SHP77 (cell line): ENCODE results near the gene SLC22A23.

Experiments
- DNase-seq, 2 experiments: peaks; one replicate each; lab custom pipeline; 2025; lab: John Stamatoyannopoulos, UW

Gene SLC22A23

DNA sequence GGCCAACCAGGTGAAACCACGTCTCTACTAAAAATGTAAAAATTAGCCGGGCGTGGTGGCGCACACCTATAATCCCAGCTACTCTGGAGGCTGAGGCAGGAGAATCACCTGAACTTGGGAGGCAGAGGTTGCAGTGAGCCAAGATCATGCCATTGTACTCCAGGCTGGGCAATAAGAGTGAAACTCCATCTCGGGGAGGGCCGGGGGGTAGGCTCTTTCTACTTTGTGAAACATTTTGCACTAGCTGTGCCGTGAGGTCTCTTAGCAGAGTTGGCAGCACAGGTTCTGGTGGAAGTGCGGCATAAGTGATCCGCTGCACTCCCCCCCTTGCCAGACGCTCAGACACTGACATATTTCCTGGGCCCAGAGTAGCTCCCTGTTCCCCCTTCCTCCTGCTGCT lies 173.6 kb downstream of the SLC22A23 start:
- DNase-seq, result no peak

DNA sequence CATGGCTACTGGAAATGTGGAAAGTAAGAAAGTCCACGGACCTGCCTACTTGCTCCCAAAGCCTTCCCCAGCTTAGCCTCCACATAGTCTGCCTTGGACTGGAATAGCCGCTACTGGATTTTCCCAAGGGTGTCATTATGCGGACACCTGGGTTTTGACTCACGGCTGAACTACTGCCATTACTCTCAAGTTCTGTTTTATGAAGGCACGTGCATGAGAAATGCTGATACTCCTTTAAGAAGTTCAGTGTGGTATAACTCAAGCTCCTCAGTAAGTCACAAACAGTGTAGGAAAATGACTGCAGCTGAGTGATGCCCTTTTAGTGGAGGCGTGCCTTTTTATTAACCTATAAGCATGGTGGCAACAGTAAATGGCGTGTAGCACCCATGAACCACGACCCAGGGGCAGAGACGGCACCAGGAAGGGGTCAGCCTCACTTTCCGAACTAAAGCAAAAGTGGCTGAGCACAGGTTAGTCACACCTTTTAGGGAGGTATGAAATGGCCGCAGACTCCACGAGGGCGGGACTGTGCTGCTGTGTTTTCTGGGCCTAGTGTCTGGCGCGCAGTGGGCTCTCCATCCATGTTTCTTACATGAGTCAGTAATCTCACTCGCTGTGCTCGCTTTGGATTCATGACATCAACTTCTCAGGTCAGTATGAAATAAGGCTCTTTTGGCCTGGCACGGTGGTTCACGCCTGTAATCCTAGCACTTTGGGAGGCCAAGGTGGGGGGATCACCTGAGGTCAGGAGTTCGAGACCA lies 174.2 kb downstream of the SLC22A23 start:
- no peak for DNase-seq

DNA sequence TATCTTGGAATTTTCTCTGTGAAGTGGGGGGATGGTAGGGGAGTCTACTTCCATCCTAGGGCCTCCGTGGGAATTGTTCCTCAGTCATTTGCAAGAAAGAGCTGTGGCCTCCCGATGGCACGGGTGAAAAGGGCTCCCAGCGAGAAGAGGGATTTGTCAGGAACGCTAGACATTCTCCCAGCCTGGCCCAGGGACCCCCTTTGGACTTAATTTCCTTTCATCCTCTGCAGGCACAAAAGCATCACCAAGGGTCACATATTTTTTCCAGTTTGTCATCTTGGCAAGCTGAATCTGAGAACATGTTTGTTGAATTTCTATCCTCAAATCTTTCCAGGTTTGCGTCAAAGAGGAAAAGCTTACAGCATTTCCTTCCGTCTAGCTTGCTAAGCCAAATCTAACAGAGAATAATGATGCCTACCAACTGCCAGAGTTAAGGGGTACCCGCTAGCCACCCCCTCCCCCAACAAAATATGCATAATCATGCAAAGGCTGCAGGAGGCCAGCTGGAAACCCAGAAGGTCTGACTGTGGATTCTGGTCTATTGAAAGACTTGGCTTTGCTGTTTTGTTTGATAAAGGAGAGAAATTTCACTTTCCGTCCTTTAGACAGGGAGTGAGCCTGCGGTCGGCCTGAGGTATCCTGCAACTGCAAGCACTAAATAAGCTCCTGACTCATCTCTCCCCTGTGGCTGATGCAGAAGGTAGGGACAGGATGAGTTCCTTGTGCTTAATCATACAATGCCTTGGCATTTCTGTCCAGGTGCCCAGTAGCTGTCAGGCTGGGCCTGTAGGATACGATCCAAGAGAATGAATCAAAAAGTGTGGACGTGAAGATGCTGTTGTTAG lies 175.0 kb downstream of the SLC22A23 start:
- DNase-seq, result no peak

DNA sequence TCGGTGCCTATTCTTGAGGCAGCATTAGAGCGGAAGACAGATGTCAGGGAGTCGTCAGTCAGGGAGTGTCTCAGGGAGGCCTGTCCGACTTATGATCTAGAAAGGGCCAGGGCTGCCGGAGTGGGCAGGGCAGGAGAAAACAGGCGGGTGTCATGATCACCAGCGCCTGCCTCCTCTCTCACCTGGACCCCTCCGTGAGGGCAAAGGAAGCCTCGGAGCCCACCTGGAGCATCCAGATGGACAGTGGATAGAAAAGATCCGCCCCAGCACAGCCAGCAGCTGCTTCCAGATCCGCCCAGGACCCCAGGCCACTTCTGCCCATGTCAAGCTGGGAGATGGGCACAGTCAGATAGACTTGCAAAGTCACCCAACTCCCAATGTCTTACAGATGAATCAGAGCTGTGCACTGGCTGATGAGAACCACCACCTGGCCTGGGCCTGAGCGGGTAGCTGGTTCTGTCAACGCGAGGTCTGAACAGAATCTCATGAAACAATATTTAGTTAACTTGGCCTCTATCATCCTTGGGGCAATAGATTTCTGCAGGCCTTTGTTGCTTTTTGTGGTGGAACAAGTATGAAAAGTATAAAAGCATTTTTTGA lies 175.9 kb downstream of the SLC22A23 start:
- DNase-seq, result no peak

DNA sequence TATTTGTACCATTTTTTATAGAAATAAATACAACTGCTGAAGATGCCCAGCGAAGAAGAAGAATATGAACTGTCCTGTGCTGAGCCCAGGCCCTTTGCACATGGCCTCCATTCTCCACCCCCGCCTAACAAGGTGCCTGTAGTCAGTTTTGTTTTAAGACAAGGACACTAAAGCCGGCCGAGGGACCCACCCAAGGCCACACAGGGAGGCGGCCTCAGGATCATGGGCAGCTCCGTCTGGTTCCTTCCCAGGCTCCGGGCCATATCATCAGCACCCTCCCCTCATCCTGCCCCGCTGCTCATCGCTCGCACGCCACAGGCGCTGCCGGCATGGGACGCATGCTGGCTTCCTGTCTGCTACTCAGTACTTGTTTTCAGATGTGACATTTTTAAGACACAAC lies 176.8 kb downstream of the SLC22A23 start:
- DNase-seq, result no peak

DNA sequence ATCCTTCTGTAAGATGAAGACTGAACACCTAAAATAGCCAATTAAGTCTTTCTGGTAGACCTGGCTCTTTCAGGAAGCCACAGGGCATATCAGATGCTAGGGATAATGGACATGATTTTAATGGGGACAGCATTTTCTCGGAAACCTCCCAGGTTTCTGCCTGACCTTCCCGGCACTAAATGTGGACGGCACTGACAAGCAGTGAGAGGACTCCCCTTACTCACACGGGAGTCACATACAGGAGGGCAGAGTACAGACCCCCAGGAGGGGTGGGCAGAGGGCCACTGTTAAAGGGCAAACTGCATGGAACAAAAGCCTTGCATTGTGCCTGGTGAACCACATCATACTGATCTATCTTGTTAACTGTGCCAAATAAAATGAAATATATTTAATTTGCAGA lies 178.2 kb downstream of the SLC22A23 start:
- no peak for DNase-seq

DNA sequence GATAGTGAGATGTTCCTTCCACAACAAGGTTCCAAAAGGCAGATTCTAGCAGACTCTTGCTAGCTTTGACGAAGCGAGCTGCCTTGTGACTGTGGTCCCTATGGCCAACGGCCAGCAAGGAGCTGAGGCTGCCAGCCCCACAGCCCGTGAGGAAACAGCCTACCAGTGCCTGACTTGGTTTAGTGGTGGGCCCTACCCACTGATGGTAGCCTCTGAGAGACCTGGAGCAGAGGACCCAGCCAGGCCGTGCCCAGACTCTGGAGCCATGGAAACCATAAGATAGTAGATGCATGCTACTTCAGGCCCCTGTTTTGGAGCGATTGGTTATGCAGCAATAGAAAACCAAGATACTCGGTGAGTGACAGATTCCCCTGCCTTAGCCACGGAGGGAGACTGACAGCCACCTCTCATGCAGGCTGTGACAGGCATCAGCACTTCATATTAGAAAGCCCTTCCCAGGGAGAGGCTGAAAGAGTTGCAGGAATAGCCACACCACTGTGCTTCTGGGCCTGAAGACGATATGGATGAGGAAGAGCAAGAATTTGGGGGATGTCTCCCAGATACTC lies 178.9 kb downstream of the SLC22A23 start:
- no peak for DNase-seq

DNA sequence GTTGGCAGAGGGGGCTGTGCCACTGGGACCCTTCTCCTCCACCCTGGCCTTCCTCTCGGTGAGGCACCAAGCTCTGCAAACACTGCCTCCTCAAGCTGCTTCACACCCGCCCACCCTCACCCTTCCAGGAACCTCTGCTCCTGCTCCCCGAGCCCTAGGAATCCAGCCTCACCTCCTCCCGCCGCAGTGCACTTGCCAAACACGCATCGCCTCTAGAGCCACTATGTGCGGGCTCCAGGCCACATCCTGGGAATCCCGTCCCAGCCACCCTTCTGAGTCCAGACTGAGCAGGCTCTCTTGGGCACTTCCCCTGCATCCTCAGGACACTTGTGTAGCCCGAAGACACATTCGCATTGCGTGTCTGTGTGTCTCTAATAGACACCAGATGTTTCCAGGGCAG lies 179.6 kb downstream of the SLC22A23 start:
- no peak for DNase-seq

DNA sequence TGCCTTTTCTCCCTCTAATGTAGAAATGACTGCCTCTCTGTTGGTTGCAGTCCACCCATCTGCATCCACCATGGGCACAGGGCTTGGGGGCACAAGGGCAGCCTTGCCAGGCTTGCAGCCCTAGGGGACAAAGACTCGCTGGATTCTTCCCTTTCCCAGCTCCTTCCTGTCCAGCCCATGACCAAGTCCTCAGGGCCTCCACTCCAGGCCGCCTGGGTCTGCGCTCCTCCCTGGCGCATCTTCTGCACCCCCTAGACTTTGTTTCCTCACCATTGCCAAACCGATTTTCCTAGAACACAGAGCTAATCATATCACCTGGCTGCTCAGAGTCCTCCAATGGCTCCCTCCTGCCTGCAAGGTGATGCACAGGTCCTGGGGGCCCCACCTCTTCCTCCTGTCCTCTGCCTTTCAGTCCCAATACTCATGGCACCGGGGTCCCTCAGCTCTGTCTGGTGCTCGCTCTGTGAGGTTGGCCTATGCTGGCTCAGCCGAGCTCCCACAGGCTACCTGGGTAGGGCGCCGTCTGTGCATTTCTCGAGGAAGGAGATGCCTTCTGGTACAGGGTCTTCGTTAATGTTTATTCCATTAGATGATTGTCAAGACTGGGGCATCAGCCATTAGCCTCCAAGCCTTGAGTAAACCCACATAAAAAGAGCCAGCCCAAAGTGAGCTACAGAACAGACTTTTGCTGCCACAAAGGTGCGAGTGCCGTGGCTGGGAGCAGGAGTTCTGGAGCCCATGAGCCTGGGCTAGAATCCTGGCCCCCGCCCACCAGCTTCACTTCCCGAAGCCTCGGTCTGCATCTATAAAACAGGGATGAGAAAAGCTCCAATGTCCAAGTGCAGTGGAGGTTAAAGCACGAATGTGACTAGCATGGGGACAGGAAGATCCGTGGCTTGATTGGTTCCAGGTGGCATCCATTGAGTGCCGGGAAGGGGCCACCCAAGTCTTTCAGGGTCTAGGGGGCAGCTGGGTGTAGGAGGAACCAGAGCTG lies 180.4 kb downstream of the SLC22A23 start:
- no peak for DNase-seq

DNA sequence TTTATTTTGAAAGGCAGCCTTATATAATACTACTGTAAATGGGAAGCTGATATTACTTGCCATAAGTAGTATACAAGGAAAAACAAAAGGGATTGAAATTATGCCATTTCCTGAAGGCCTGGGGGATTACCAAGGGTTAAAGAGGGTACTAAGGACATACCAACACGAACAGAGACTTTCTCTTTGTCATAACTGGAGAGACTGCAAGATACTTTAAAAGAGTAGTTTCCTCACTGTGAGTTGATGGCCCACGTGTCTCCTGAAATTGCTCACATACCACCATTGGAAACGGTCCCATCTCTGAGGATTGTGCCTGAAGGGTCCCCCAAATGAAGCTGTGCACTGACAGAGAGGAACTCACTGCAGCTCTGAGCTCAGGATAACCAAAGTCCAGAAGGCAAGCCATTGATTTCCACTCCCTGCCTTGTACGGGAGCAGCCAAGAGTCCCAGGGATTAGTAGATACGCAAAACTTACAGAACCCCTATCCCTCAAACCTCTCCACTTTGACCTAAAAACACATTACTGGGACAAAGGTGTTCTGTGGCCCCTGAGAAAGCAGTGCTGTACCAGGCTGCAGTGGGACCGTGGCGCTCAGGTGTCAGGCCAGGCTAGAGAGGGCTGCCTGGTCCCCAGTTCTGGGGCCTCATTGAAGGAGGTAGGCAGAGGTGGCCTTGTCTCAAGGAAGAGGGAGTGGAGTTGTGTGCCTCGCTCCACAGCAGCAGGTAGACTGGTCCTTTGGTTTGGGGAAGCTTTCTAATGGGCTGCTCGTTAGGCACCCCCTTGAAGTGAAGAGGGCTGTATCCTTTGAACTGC lies 182.9 kb downstream of the SLC22A23 start:
- no peak for DNase-seq

DNA sequence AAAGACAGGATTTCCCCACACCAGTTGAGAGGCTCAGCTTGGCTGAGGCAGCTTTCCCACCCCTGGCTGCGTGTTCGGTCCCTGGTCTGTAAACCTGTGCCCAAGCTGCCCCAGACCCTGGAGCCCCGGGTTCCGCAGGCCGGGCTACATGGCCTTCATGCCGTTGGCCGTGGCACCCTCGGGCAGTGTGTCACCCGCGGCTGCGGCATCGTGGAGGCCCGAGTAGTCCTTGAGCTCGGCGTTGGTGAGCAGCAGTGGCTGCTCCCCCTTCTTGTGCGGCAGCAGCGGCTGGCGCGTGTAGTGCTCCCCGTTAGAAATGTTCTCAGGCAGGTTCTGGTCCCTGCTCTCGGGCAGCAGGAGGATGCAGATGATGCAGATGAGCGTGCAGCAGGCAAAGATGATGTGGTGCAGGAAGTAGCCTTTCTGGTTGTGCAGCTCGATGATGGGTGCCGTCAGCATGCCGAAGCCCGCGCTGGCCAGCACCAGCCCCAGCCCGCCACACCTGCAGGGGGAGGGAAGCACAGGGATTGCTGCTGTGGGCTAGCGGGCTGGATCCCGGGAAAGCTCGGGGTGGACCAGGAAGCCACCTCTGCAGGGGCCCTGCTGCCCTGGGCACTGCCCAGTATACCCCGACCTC lies 183.8 kb downstream of the SLC22A23 start:
- DNase-seq, result no peak

DNA sequence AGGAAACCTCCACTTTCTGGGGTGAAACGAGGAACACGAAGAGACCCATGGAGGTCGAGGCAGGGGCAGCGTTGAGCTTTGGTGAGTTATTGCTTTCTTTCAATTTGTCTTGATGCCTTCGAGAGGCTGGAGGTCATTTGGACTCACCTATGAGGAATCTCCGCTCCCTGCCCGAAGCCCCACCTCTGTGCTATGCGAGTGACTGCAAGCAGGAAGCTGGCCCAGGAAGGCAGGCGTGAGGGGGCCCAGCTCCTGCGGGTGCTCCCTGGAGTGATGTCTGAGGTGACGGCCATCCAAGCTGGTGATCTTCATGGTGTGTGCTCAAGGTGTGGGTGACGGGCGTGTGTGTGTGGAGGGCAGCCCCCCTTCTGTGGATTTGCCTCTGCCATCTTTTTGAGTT lies 185.1 kb downstream of the SLC22A23 start:
- DNase-seq, result no peak

DNA sequence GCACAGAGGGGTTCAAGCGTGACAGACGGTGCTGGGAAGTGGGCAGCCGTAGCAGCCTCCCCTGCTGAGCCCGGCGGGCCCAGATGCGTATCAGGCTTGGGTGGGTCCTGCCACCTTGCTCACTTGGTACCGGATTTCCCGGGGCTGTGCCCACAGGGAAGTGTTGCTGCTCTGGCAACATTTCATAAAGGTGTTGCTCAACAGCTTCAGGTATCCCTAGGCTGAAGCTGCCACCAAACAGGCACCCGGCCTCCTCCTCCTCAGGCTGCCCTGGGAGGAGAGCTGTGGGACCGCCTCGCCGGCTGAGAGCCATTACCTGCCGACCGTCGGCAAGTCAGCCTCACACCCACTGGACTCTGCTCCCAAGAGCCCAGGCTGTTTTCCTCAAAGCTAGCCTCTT lies 186.6 kb downstream of the SLC22A23 start:
- no peak for DNase-seq

DNA sequence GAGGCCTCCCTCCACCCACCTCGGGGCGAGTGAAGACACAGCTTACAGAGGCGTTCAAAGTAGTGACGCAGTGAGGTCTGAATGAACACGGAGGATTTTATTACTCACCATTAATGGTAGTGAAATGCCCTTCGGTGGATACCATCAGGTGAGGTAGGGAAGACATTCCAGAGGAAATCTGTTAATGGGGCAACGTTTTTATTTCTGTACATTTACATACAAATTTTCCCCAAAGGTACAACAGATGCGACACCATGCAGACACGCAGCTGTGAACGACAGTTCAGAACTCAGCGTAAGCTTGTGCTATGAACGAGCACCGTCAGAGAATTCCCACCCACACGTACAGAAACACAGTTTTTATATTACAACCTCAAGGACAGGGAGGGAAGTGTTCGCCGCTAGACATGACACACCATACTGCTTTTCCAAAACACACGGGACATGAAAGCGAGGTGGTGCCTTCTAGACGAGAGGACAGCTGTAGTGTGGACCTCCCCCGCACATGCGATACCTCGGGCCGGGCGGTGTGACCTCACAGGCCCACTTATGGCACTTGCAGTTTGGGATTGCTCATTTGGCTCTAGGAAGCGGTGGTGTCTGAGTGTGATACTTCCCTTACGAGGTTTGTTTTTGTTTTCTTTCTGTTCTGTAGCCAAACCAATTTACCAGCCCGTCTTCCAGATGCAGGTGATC lies 187.4 kb downstream of the SLC22A23 start:
- DNase-seq, result no peak

DNA sequence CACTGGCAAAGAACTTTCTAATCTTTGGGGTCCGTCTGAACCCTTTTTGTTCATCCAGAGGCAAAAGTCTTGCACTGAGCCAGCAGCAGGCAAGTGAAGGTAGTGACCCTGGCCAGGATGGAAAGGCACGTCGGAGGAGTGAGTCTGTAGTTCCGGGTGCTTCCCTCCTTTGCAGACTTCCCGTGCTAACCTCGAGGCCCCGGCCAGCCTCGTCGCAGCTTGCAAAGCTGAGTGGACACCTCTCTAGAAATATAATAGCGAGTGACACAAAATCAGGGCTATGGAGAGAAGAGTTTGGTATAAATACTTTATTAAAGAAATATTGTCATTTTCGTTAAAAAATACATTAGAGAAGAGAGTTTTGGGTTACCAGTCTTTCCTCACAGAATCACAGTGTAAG lies 188.2 kb downstream of the SLC22A23 start:
- DNase-seq, result no peak

DNA sequence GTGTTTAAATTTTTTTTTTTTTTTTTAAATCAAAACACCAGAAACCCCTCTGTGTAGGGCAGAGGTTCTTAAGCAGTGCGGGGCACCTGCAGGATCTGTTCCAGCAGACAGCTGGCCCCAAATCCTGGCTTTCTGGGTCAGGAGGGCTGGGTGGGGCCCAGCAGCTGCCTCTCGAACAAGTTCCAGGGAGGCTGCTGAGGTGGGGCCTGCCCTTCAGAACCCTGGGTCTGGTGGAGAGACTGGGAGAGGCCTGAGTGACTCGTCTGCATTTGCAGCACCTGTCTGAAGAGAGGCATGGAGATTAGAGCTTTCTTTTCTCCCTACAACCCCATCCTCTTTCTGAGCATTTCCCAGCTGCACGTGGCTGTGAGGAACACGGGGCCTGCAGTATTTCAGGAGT lies 189.7 kb downstream of the SLC22A23 start:
- no peak for DNase-seq

DNA sequence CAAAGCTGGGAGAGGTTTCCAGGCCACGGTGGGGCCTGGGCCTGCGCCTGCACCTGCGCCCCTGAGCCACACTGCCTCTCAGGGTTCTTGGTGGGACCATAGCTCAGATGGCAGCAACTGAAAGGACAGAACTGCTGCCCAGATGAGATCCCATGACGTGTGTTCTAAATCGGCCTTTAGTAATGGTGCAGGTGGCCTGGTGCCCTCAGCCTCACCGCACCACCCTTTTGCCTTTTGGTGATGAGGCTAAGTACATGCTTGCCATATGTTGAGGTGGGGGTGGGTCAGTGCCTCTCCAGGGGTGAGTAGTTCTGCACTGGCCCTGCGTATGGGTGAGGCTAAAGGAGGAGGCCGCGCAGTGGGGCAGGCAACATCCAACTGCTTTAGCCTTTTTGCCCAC lies 190.7 kb downstream of the SLC22A23 start:
- no peak for DNase-seq

DNA sequence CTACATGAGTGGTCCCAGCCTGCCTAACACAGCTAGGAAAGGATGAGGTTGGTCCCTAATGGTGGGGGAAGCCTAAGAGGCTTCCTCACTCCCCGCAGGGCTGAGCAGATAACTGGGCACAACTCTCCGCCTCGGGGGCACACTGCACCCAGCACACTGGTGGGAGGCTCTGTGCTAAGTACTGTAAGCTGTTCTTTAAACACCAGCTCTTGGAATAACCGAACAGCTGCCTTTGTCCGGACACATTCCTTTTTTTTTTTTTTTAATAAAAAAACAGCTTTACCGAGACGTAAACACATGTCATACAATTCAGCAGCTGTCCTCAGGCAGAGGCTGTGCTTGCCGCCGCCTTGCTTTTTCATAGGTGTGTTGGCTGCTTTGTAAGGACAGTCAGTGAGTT lies 191.2 kb downstream of the SLC22A23 start:
- no peak for DNase-seq

DNA sequence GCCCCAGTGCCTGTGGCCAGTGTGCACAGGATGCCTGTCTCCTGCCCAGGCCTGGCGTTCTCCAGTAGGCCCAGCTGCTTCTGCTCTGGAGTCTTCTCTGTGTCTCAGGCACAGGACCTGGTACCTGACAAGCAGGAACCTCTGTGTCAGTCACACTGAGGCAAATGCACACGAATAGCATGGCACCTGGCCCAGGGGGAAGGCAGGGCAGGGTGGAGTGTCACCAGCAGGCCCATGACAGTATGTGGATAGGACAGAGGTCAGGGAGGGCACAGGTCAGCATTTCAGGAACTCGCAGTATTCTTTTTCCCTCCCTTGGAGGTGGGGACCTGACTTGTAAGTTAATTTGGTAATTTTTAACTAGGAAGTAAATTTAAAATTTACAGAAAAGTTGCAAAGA lies 192.5 kb downstream of the SLC22A23 start:
- DNase-seq, result no peak

DNA sequence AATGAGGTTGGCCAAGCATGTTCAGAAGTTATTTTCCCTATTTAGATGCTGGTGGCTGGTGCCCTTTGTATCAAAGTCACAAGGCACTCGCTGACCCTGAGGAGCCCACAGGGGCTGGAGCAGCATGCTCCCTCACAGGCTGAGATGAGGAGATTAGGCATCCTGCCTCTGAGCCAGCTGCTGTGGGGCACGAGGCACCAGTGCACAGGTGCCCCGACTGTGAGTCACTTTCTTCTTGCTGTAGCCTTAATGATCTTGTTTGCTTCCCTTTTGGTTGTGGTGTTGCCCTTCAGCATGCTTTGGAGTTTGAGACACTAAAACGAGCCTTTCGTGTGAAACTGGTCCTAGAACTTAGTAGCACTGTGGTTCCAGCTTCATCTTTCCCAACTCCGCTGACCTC lies 193.8 kb downstream of the SLC22A23 start:
- DNase-seq, result no peak
